Measurements from ENCODE around the gene ZDHHC20. TPM values are rescaled to one million over a fixed set of nuclear protein-coding genes. Genes with fewer than 3 reads are reported as not detected.

ZDHHC20 gene
- total RNA-seq, 1 donor from 2014 or later = 41.7 TPM

- DNase-seq (ENCODE audit: low spot score) = no peak
Measured at GRCh38 chr13:21328836-21329477, 130.1 kb downstream of the ZDHHC20 start.

GRCh38 chr13:21328201-21328600, 130.9 kb downstream of the ZDHHC20 start:
- DNase-seq (ENCODE audit: low spot score) = no peak

GRCh38 chr13:21326155-21327031, 132.7 kb downstream of the ZDHHC20 start:
- no peak for DNase-seq (ENCODE audit: low spot score)

- no peak for DNase-seq (ENCODE audit: low spot score)
Measured at GRCh38 chr13:21324803-21325202, 134.3 kb downstream of the ZDHHC20 start.

GRCh38 chr13:21322988-21323387, 136.1 kb downstream of the ZDHHC20 start:
- DNase-seq (ENCODE audit: low spot score) = no peak

Other genes starting within 250 kb of the ZDHHC20 start
- gene MICU2, start 144.9 kb upstream of the ZDHHC20 start, total RNA-seq = 28.8 TPM
- 0.80 TPM for gene FGF9, start 211.8 kb upstream of the ZDHHC20 start, total RNA-seq